Spleen (tissue), 11 donors: Measurements from ENCODE around the gene KCNH6. TPM values are rescaled to one million over a fixed set of nuclear protein-coding genes. Genes with fewer than 3 reads are reported as not detected.

ENCODE experiments used
- DNase-seq: peaks from one replicate; pipeline ENCODE4 v3.0.0-alpha.2; 2020
- H3K27ac ChIP-seq, 8 donors: fragments of 200-600 bp; sonication (generic) in 7 of 8; 1 replicate in 4 of 8; 2 replicates in 4 of 8; pipeline versions ENCODE4 v1.5.0 to v1.8.0; 2016 to 2021; ENCODE audit warnings: inconsistent platforms in 4 of 8, mild to moderate bottlenecking in 4 of 8, moderate library complexity in 1 of 8
- H3K27me3 ChIP-seq, 7 donors: fragments of 200-600 bp; sonication (generic) in 6 of 7; replicated peaks in 1 of 7; 1 replicate in 4 of 7; 2 replicates in 3 of 7; pipeline versions ENCODE4 v1.5.0 to v1.8.0; 2016 to 2021; ENCODE audit warnings: inconsistent platforms in 3 of 7, mild to moderate bottlenecking in 1 of 7
- H3K36me3 ChIP-seq, 6 donors: fragments of 200-600 bp; sonication (generic) in 5 of 6; 1 replicate in 4 of 6; 2 replicates in 2 of 6; pipeline versions ENCODE4 v1.5.0 to v1.8.0; 2016 to 2021; ENCODE audit warnings: inconsistent platforms in 2 of 6
- H3K4me1 ChIP-seq, 6 donors: fragments of 200-600 bp; sonication (generic) in 5 of 6; 1 replicate in 3 of 6; 2 replicates in 3 of 6; pipeline versions ENCODE4 v1.5.0 to v1.8.0; 2016 to 2021; ENCODE audit warnings: inconsistent platforms in 3 of 6
- H3K4me3 ChIP-seq, 8 donors: fragments of 200-600 bp; sonication (generic) in 7 of 8; 1 replicate in 4 of 8; 2 replicates in 4 of 8; pipeline versions ENCODE4 v1.5.0 to v1.8.0; 2016 to 2021; ENCODE audit warnings: inconsistent platforms in 4 of 8, mild to moderate bottlenecking in 4 of 8, moderate library complexity in 2 of 8
- H3K9me3 ChIP-seq, 8 donors: fragments of 200-600 bp; sonication (generic) in 7 of 8; 1 replicate in 4 of 8; 2 replicates in 4 of 8; pipeline versions ENCODE4 v1.5.0 to v1.8.0; 2016 to 2021; ENCODE audit warnings: inconsistent platforms in 4 of 8
- POLR2A ChIP-seq, 3 donors: fragments of 450-650 bp; IDR thresholded peaks; one replicate each; pipeline ENCODE4 v1.5.1; 2017; ENCODE audit warnings: antibody characterized with exemption in 3 of 3, mild to moderate bottlenecking in 1 of 3
- POLR2AphosphoS5 ChIP-seq, 3 donors: sonication (generic); formaldehyde crosslinking; IDR thresholded peaks; one replicate each; pipeline ENCODE4 v1.5.1; 2017; ENCODE audit warnings: antibody characterized with exemption in 3 of 3
- WGBS, 5 donors: extraction: QIAGEN DNeasy Blood & Tissue Kit in 3 of 5; methylation state at CpG; one replicate each; pipeline versions ENCODE4 v1.1.5 to v1.1.7; 2013 to 2018; 5-methylcytosine and 5-hydroxymethylcytosine counted together
- intact Hi-C: fragments of 100-400 bp; cut with DNase I; formaldehyde crosslinking; loops from one replicate; pipeline ENCODE4 v1.15.0; 2023; ENCODE audit warnings: low total_unique reads
- polyA plus RNA-seq, 3 donors: library from polyadenylated mRNA; stranded (reverse); fragments of 200-250 nt; gene quantifications; one replicate each; pipeline ENCODE4 v1.2.1, GENCODE V29; 2013
- total RNA-seq, 7 donors: library from RNA; depleted of rRNA in 3 of 7; stranded (reverse); fragments of >200 nt in 3 of 7; fragmentation: NEBNext Ultra II Directional in 4 of 7; extraction: Animal tissue kit (Norgen Biotek cat#: 25700) in 4 of 7; gene quantifications; one replicate each; pipeline versions ENCODE4 v1.1.0 to v1.2.1, GENCODE V29; 2016 to 2021
- TF ChIP-seq, protein P1 (sequence below), 11 experiments: fragments of 200-600 bp in 7 of 11; fragments of 450-650 bp in 4 of 11; sonication (generic) in 4 of 11; IDR thresholded peaks in 8 of 11; conservative IDR thresholded peaks in 3 of 11; 1 replicate in 7 of 11; 2 replicates in 4 of 11; pipeline versions ENCODE4 v1.4.0 to v1.8.0; 2016 to 2021; ENCODE audit warnings: antibody characterized with exemption in 11 of 11, inconsistent platforms in 4 of 11, mild to moderate bottlenecking in 1 of 11
- donor health status: healthy with polysubstance abuse.
- donor health status: DM: no; HTN: no; CAD: no; lungs with moderate emphysema.
- donor health status: DM: no; HTN: no; CAD: no.
- donor health status: Bipolar disorder and iron deficiency.
- donor health status: healthy.
- donor health status: DM: no; HTN: no; CAD: no.
- donor health status: DM: yes; HTN: yes; CAD: no.

Gene KCNH6
- total and polyA plus RNA-seq, 10 donors, result not detected

DNA sequence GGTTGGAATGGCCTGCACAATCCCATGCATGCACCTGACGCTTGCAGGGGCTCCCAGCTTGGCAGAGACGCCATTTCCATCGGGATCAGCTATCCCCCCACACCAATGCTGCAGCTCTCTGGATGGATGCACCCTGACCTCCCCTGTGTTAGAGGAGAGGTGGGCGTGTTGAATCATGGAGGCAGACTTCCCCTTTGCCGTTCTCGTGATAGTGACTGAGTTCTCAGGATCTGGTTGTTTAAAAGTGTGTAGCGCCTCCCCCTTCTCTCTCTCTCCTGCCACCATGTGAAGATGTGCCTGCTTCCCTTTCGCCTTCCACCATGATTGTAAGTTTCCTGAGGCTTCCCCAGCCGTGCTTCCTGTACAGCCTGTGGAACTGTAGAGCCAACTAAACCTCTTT is 17.8 kb upstream of the KCNH6 start:
- Histone ChIP-seq H3K27me3 (peaks cover 0 to 63% (median 0%) of the 10 kb centered on the region in 7 donors), H3K27ac (no peak overlapping the region), H3K36me3 (no peaks in the 10 kb centered on the region), H3K4me3 (no peak overlapping the region), H3K4me1 (no peaks in the 10 kb centered on the region), H3K9me3 (peaks cover 0 to 9% (median 3%) of the 10 kb centered on the region in 8 donors)
- no peak for TF ChIP-seq POLR2AphosphoS5 (IDR thresholded peaks at IDR 0.05)
- TF ChIP-seq, protein P1, sequence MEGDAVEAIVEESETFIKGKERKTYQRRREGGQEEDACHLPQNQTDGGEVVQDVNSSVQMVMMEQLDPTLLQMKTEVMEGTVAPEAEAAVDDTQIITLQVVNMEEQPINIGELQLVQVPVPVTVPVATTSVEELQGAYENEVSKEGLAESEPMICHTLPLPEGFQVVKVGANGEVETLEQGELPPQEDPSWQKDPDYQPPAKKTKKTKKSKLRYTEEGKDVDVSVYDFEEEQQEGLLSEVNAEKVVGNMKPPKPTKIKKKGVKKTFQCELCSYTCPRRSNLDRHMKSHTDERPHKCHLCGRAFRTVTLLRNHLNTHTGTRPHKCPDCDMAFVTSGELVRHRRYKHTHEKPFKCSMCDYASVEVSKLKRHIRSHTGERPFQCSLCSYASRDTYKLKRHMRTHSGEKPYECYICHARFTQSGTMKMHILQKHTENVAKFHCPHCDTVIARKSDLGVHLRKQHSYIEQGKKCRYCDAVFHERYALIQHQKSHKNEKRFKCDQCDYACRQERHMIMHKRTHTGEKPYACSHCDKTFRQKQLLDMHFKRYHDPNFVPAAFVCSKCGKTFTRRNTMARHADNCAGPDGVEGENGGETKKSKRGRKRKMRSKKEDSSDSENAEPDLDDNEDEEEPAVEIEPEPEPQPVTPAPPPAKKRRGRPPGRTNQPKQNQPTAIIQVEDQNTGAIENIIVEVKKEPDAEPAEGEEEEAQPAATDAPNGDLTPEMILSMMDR (IDR thresholded peaks at IDR 0.05 in 8 of 11, conservative IDR thresholded peaks at IDR 0.05 in 3 of 11), result no peak
- no peak for TF ChIP-seq POLR2A (IDR thresholded peaks at IDR 0.05)
- WGBS, 5 donors, result 84 to 90% (median 88%) methylated on average over 9 of the region's 9 CpGs
- no peak for DNase-seq
- intact Hi-C loops, result no loop called here

DNA sequence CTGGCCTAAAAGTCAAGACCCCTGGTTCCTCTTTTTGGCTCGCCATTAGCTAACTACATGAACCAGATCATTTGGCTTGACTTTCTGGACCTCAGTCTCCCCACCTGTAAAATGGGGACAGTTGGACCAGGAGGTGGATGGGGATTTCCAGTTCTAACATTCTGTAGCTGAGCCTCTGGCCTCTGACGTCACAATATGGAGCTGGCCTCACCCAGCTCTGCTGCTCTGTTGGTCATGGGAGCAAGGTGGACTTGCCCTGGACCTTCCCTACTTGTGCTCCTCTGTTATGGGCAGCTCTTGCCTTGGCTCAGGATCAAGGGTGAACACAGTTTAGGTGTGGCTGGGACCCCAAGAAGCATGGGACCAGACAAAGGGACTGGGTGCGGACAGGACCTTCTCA is 16.5 kb upstream of the KCNH6 start:
- 89 to 95% (median 93%) methylated on average over 3 of the region's 3 CpGs for WGBS, 5 donors
- Histone ChIP-seq H3K4me3 (no peak overlapping the region), H3K36me3 (no peaks in the 10 kb centered on the region)

DNA sequence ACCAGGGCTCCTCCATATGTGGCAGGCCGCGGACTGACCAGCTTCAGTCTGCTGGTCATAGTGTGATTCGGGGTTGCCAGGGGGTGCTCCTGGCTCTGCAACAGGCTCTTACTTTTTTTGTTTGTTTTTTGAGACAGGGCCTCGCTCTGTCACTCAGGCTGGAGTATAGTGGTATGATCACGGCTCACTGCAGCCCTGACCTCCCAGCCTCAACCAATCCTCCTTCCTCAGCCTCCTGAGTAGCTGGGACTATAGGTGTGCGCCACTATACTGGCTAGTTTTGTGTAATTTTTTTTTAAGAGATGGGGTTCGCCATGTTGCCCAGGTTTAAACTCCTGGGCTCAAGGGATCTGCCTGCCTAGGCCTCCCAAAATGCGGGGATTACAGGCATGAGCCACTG is 11.8 kb upstream of the KCNH6 start:
- 92 to 95% (median 92%) methylated on average over 8 of the region's 8 CpGs for whole genome bisulfite sequencing, 5 donors
- Histone ChIP-seq H3K4me3 (no peak overlapping the region), H3K27me3 (peaks cover 0 to 39% (median 0%) of the 10 kb centered on the region in 7 donors), H3K36me3 (no peaks in the 10 kb centered on the region), H3K27ac (no peak overlapping the region), H3K4me1 (no peaks in the 10 kb centered on the region), H3K9me3 (no peaks in the 10 kb centered on the region)
- intact Hi-C loops, result no loop called here
- no peak for DNase-seq
- TF ChIP-seq POLR2A (IDR thresholded peaks at IDR 0.05), result no peak

More for the DNA sequence above, 16.5 kb upstream of the KCNH6 start:
- Histone ChIP-seq H3K4me1 (no peaks in the 10 kb centered on the region), H3K27ac (no peak overlapping the region), H3K27me3 (peaks cover 0 to 57% (median 0%) of the 10 kb centered on the region in 7 donors), H3K9me3 (peaks cover 0 to 9% (median 3%) of the 10 kb centered on the region in 8 donors)
- DNase-seq, result no peak
- TF ChIP-seq, protein P1 (IDR thresholded peaks at IDR 0.05 in 8 of 11, conservative IDR thresholded peaks at IDR 0.05 in 3 of 11), result no peak
- TF ChIP-seq POLR2AphosphoS5 (IDR thresholded peaks at IDR 0.05) (no peak), POLR2A (IDR thresholded peaks at IDR 0.05) (no peak)
- intact Hi-C loops, result no loop called here

DNA sequence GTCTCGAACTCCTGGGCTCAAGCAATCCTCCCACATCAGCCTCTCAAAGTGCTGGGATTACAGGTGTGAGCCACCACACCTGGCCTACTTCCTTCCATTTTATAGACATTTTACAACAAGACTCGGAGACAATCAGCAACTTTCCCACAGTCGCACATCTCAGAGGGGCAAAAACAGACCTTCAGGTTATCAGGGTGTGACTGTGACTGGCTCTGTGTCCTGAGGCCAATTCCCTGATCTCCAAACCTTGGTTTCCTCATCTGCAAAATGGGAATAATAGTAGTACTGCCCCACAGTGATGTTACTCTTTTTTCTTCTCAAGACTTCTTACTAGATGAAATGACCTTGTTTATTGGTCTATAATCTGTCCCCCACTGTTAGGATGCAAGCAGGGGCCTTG is 10.8 kb upstream of the KCNH6 start:
- H3K9me3 ChIP-seq, result no peaks in the 10 kb centered on the region
- peaks cover 0 to 31% (median 0%) of the 10 kb centered on the region in 7 donors for H3K27me3 ChIP-seq
- TF ChIP-seq, protein P1 (IDR thresholded peaks at IDR 0.05 in 8 of 11, conservative IDR thresholded peaks at IDR 0.05 in 3 of 11), result no peak
- TF ChIP-seq POLR2A (IDR thresholded peaks at IDR 0.05), result no peak
- TF ChIP-seq POLR2AphosphoS5 (IDR thresholded peaks at IDR 0.05), result no peak
- WGBS, 5 donors, result 81 to 91% (median 86%) methylated on average over 3 of the region's 3 CpGs
- intact Hi-C loops, result no loop called here
- H3K4me1 ChIP-seq, result no peaks in the 10 kb centered on the region
- H3K36me3 ChIP-seq, result no peaks in the 10 kb centered on the region
- H3K4me3 ChIP-seq, result no peak overlapping the region
- no peak overlapping the region for H3K27ac ChIP-seq
- DNase-seq, result no peak
